Hepatocyte (in vitro differentiated cells): ENCODE measurements around the gene SLC39A10. TPM values are rescaled to one million over a fixed set of nuclear protein-coding genes. Genes with fewer than 3 reads are reported as not detected.

Experiments used
- DNase-seq: peaks from one replicate; pipeline ENCODE4 v3.0.0-alpha.2; 2016; ENCODE audit warnings: low spot score
- H2AFZ ChIP-seq: fragments of 200-600 bp; sonication (generic); 2 replicates; pipeline ENCODE4 v1.6.0; 2016; ENCODE audit warnings: antibody characterized with exemption, mild to moderate bottlenecking
- H3K27ac ChIP-seq: fragments of 200-600 bp; sonication (generic); 2 replicates; pipeline ENCODE4 v1.5.1; 2016; ENCODE audit warnings: mild to moderate bottlenecking
- H3K27me3 ChIP-seq: fragments of 200-600 bp; sonication (generic); 2 replicates; pipeline ENCODE4 v1.6.1; 2016
- H3K36me3 ChIP-seq: fragments of 200-600 bp; sonication (generic); replicated peaks from 2 replicates; pipeline ENCODE4 v1.5.1; 2016; ENCODE audit warnings: low read depth; ENCODE audit not compliant: insufficient read depth
- H3K4me1 ChIP-seq: fragments of 200-600 bp; sonication (generic); 2 replicates; pipeline ENCODE4 v1.5.1; 2016; ENCODE audit warnings: mild to moderate bottlenecking, moderate library complexity; ENCODE audit not compliant: insufficient read depth
- H3K4me2 ChIP-seq: fragments of 200-600 bp; sonication (generic); 2 replicates; pipeline ENCODE4 v1.6.0; 2016
- H3K4me3 ChIP-seq: fragments of 200-600 bp; sonication (generic); 2 replicates; pipeline ENCODE4 v1.5.1; 2016; ENCODE audit warnings: mild to moderate bottlenecking
- H3K79me2 ChIP-seq: fragments of 200-600 bp; sonication (generic); 2 replicates; pipeline ENCODE4 v1.6.0; 2017; ENCODE audit warnings: mild to moderate bottlenecking
- H3K9me2 ChIP-seq: fragments of 200-600 bp; sonication (generic); replicated peaks from 2 replicates; pipeline ENCODE4 v1.6.0; 2017; ENCODE audit warnings: mild to moderate bottlenecking; ENCODE audit not compliant: insufficient read depth
- H3K9me3 ChIP-seq: fragments of 200-600 bp; sonication (generic); 2 replicates; pipeline ENCODE4 v1.5.1; 2016; ENCODE audit warnings: low read depth, mild to moderate bottlenecking
- H4K20me1 ChIP-seq: fragments of 200-600 bp; sonication (generic); 2 replicates; pipeline ENCODE4 v1.6.0; 2016; ENCODE audit warnings: mild to moderate bottlenecking; ENCODE audit not compliant: insufficient read depth, poor library complexity, severe bottlenecking
- EZH2 ChIP-seq: fragments of 200-600 bp; sonication (generic); IDR thresholded peaks from 2 replicates; pipeline ENCODE4 v1.6.1; 2016; ENCODE audit warnings: antibody characterized with exemption, mild to moderate bottlenecking, borderline replicate concordance
- EZH2phosphoT487 ChIP-seq: fragments of 200-600 bp; sonication (generic); IDR thresholded peaks from one replicate; pipeline ENCODE4 v1.6.1; 2018; ENCODE audit warnings: antibody characterized with exemption, mild to moderate bottlenecking, low read depth, moderate library complexity; ENCODE audit not compliant: unreplicated experiment, severe bottlenecking
- WGBS: methylation state at CpG from one replicate; pipeline ENCODE4 v1.1.6; 2016; ENCODE audit warnings: low lambda C conversion rate; ENCODE audit errors: missing lambda C conversion rate; 5-methylcytosine and 5-hydroxymethylcytosine counted together
- polyA plus RNA-seq: library from polyadenylated mRNA; unstranded; fragments of >200 nt; fragmentation: Nextera tagmentation; extraction: Ambion mirVana; gene quantifications from 2 replicates; pipeline ENCODE4 v1.2.1, GENCODE V29; 2016
- total RNA-seq: library from RNA; depleted of rRNA; stranded (reverse); fragments of >200 nt; gene quantifications from 2 replicates; pipeline ENCODE4 v1.2.3, GENCODE V29; 2014
- TF ChIP-seq, protein P1 (sequence below): fragments of 200-600 bp; sonication (generic); IDR thresholded peaks from 2 replicates; pipeline ENCODE4 v1.5.1; 2016; ENCODE audit warnings: antibody characterized with exemption, mild to moderate bottlenecking; ENCODE audit not compliant: poor library complexity

Gene SLC39A10
- total and polyA plus RNA-seq, 2 experiments from 2014 or later = 32.1 to 80.2 TPM

DNA sequence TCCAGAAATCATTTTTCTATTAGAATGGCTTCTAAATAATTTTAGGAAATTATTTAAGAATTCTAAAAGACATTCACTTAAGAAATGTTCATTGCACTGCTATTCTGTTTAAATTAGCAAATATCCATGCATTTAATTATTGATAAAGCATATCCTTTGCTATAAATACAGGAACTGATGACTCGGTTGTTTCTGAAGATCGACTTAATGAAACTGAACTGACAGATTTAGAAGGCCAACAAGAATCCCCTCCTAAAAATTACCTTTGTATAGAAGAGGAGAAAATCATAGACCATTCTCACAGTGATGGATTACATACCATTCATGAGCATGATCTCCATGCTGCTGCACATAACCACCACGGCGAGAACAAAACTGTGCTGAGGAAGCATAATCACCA lies 59.4 kb downstream of the SLC39A10 start:
- Histone ChIP-seq H2AFZ (no peak overlapping the region), H3K4me2 (no peak overlapping the region), H3K4me1 (no peaks in the 10 kb centered on the region), H3K36me3 (no peaks in the 10 kb centered on the region), H3K27me3 (no peaks in the 10 kb centered on the region), H4K20me1 (no peaks in the 10 kb centered on the region), H3K9me2 (no peaks in the 10 kb centered on the region), H3K9me3 (no peaks in the 10 kb centered on the region), H3K79me2 (no peaks in the 10 kb centered on the region), H3K4me3 (no peak overlapping the region), H3K27ac (no peak overlapping the region)
- no peak for DNase-seq
- 97% methylated on average over 4 of the region's 4 CpGs for WGBS
- TF ChIP-seq EZH2 (no peak), EZH2phosphoT487 (no peak)
- TF ChIP-seq, protein P1, sequence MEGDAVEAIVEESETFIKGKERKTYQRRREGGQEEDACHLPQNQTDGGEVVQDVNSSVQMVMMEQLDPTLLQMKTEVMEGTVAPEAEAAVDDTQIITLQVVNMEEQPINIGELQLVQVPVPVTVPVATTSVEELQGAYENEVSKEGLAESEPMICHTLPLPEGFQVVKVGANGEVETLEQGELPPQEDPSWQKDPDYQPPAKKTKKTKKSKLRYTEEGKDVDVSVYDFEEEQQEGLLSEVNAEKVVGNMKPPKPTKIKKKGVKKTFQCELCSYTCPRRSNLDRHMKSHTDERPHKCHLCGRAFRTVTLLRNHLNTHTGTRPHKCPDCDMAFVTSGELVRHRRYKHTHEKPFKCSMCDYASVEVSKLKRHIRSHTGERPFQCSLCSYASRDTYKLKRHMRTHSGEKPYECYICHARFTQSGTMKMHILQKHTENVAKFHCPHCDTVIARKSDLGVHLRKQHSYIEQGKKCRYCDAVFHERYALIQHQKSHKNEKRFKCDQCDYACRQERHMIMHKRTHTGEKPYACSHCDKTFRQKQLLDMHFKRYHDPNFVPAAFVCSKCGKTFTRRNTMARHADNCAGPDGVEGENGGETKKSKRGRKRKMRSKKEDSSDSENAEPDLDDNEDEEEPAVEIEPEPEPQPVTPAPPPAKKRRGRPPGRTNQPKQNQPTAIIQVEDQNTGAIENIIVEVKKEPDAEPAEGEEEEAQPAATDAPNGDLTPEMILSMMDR = no peak

DNA sequence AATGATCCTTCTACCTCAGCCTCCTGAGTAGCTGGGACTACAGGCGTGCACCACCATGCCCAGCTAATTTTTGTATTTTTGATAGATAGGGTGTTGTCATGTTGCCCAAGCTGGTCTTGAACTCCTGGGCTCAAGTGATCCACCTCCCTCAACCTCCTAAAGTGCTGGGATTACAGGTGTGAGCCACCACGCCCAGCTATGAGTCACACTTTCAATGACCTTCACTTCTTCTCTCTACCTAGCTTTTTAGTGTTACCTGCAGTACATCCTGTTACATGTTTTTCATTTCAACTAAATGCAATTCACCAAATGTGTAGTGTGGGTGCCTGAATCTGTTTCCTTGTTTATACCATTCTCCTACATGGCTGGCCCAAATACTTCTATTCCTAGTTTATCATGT lies 64.0 kb downstream of the SLC39A10 start:
- no peaks in the 10 kb centered on the region for H3K27me3 ChIP-seq
- H3K27ac ChIP-seq = no peak overlapping the region
- no peaks in the 10 kb centered on the region for H3K9me2 ChIP-seq
- no peak for DNase-seq
- no peak overlapping the region for H2AFZ ChIP-seq
- H3K4me2 ChIP-seq = no peak overlapping the region
- 97% methylated on average over 2 of the region's 2 CpGs for WGBS
- H3K4me3 ChIP-seq = no peak overlapping the region
- H3K36me3 ChIP-seq = no peaks in the 10 kb centered on the region
- no peaks in the 10 kb centered on the region for H3K4me1 ChIP-seq
- TF ChIP-seq EZH2 (no peak), EZH2phosphoT487 (no peak)
- TF ChIP-seq, protein P1 = no peak
- H3K79me2 ChIP-seq = no peaks in the 10 kb centered on the region
- no peaks in the 10 kb centered on the region for H3K9me3 ChIP-seq
- no peaks in the 10 kb centered on the region for H4K20me1 ChIP-seq

DNA sequence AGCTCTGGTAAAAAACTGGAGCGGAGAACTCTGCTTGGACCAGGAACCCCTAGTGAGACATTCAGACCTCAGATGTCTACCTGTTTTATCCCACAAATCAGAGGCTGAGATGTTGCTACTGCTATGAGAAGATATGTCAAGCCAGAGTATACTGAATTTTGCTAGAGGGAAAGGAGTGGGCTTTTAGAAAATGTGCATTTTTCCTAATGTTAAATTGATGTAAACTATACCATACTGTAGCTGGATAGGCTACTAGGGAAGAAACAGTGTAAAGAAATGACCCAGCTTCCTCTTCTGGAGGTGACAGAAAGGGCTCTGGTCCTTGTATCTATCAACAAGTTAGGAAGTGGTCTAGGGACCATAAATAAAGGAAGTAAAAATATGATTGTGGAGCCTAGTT lies 65.0 kb downstream of the SLC39A10 start:
- no peaks in the 10 kb centered on the region for H3K27me3 ChIP-seq
- no peak overlapping the region for H3K4me3 ChIP-seq
- DNase-seq = no peak
- no peak overlapping the region for H3K27ac ChIP-seq
- WGBS = 96% methylated on average over 1 of the region's 1 CpG
- H3K9me3 ChIP-seq = no peaks in the 10 kb centered on the region
- TF ChIP-seq EZH2phosphoT487 (no peak), EZH2 (no peak)
- TF ChIP-seq, protein P1 = no peak
- H3K9me2 ChIP-seq = no peaks in the 10 kb centered on the region
- H3K4me2 ChIP-seq = no peak overlapping the region
- no peak overlapping the region for H2AFZ ChIP-seq
- H4K20me1 ChIP-seq = no peaks in the 10 kb centered on the region
- no peaks in the 10 kb centered on the region for H3K79me2 ChIP-seq
- no peaks in the 10 kb centered on the region for H3K4me1 ChIP-seq
- no peaks in the 10 kb centered on the region for H3K36me3 ChIP-seq

DNA sequence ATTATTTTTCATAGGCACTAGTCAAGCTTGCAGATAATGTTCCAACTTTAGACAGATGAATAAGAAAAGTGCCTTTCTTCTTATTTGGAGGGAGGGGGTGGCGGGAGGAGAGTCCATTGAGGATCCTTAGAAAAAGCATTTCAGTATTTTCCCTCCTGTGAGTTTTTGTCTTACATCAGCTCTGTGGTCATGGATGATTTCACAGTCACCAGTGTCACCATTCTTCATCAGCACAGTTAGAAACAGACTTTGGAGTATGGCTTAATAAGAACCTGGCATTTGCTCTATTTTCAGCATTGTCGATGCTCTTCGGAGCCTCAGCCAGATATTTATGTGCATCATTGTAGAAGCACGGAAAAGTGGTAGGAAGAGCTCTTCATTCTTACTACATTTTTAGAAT lies 70.1 kb downstream of the SLC39A10 start:
- Histone ChIP-seq H3K9me2 (no peaks in the 10 kb centered on the region), H3K4me3 (no peak overlapping the region), H3K9me3 (no peaks in the 10 kb centered on the region), H3K4me1 (no peaks in the 10 kb centered on the region), H4K20me1 (no peaks in the 10 kb centered on the region), H2AFZ (no peak overlapping the region), H3K27me3 (no peaks in the 10 kb centered on the region), H3K4me2 (no peak overlapping the region), H3K27ac (no peak overlapping the region), H3K36me3 (peaks cover 4% of the 10 kb centered on the region), H3K79me2 (no peaks in the 10 kb centered on the region)
- TF ChIP-seq EZH2phosphoT487 (no peak), EZH2 (no peak)
- TF ChIP-seq, protein P1 = no peak
- no peak for DNase-seq
- 97% methylated on average over 4 of the region's 4 CpGs for WGBS
